OCI-LY7 (cell line): ENCODE data around the gene MPRIP. TPM values are rescaled to one million over a fixed set of nuclear protein-coding genes. Genes with fewer than 3 reads are reported as not detected.

Source experiments
- BruUV-seq: library from RNA; stranded (reverse); fragments of 400-500 nt; replicated peaks from 2 replicates; lab custom pipeline; 2021; lab: Mats Ljungman, UMichigan
- CTCF ChIA-PET: fragments of 300-600 bp; sonication (Branson Sonifier 250); formaldehyde crosslinking; loops from one replicate; lab custom pipeline; 2022; ENCODE audit warnings: antibody characterized with exemption; ENCODE audit not compliant: unreplicated experiment; lab: Charles Lee
- POLR2A ChIA-PET: fragments of 300-600 bp; sonication (Branson Sonifier 250); formaldehyde crosslinking; loops from one replicate; lab custom pipeline; 2022; ENCODE audit warnings: antibody characterized with exemption; lab: Charles Lee
- DNase-seq: peaks from one replicate; pipeline ENCODE4 v3.0.0-alpha.2; 2015; ENCODE audit warnings: low spot score
- H2AFZ ChIP-seq: fragments of 200-600 bp; sonication (generic), shearing (Covaris generic); 2 replicates; pipeline ENCODE4 v1.6.1; 2014; ENCODE audit warnings: mild to moderate bottlenecking, antibody characterized with exemption, low read length, moderate library complexity
- H3K27ac ChIP-seq: fragments of 200-600 bp; sonication (generic); 2 replicates; pipeline ENCODE4 v1.5.1; 2014; ENCODE audit warnings: mixed run types, low read depth, mild to moderate bottlenecking, moderate library complexity, low read length, inconsistent platforms; ENCODE audit not compliant: poor library complexity, severe bottlenecking
- H3K36me3 ChIP-seq: fragments of 200-600 bp; sonication (generic); 2 replicates; pipeline ENCODE4 v1.6.1; 2014; ENCODE audit warnings: mild to moderate bottlenecking, antibody characterized with exemption, low read length, moderate library complexity, mixed read lengths; ENCODE audit not compliant: insufficient read depth
- H3K4me1 ChIP-seq: fragments of 200-600 bp; sonication (generic); 2 replicates; pipeline ENCODE4 v1.5.1; 2014; ENCODE audit warnings: mild to moderate bottlenecking, low read length; ENCODE audit not compliant: insufficient read depth, poor library complexity, severe bottlenecking
- H3K4me2 ChIP-seq: fragments of 200-600 bp; sonication (generic); 2 replicates; pipeline ENCODE4 v1.6.1; 2014; ENCODE audit warnings: mild to moderate bottlenecking, low read length
- H3K4me3 ChIP-seq: fragments of 200-600 bp; sonication (generic); 2 replicates; pipeline ENCODE4 v1.5.1; 2014; ENCODE audit warnings: mild to moderate bottlenecking, low read depth, low read length; ENCODE audit not compliant: poor library complexity, severe bottlenecking
- H3K79me2 ChIP-seq: fragments of 200-600 bp; sonication (generic); 2 replicates; pipeline ENCODE4 v1.6.1; 2016; ENCODE audit warnings: low read depth, mild to moderate bottlenecking, low read length, moderate library complexity, mixed read lengths; ENCODE audit not compliant: insufficient read depth
- H3K9me2 ChIP-seq: fragments of 200-600 bp; sonication (generic); 2 replicates; pipeline ENCODE4 v1.6.1; 2016; ENCODE audit warnings: mild to moderate bottlenecking, low read length, mixed read lengths; ENCODE audit not compliant: insufficient read depth
- H3K9me3 ChIP-seq: fragments of 200-600 bp; sonication (generic); 2 replicates; pipeline ENCODE4 v1.6.1; 2014; ENCODE audit warnings: mild to moderate bottlenecking, mixed run types, low read length, mixed read lengths
- H4K20me1 ChIP-seq: fragments of 200-600 bp; sonication (generic); 2 replicates; pipeline ENCODE4 v1.6.1; 2014; ENCODE audit warnings: mild to moderate bottlenecking, antibody characterized with exemption, low read length, moderate library complexity, mixed read lengths; ENCODE audit not compliant: insufficient read depth
- EZH2phosphoT487 ChIP-seq: fragments of 200-600 bp; sonication (generic); IDR thresholded peaks from 2 replicates; pipeline ENCODE4 v1.6.1; 2018; ENCODE audit warnings: low read depth, borderline replicate concordance, mild to moderate bottlenecking, mixed run types, antibody characterized with exemption, low read length, moderate library complexity, mixed read lengths
- intact Hi-C: fragments of 100-400 bp; cut with micrococcal nuclease; formaldehyde crosslinking; loops from one replicate; pipeline ENCODE4 v1.10.0; 2022; ENCODE audit not compliant: unreplicated experiment
- total RNA-seq, 2 experiments: library from RNA; depleted of rRNA in 1 of 2; stranded (reverse); fragments of >200 nt in 1 of 2; shearing (Covaris generic) in 1 of 2; gene quantifications; 2 replicates each; pipeline ENCODE4 v1.2.3, GENCODE V29; 2014 to 2022
- TF ChIP-seq, protein P1 (sequence below): fragments of 200-600 bp; sonication (generic); conservative IDR thresholded peaks from 2 replicates; pipeline ENCODE4 v1.5.1; 2014; ENCODE audit warnings: mild to moderate bottlenecking, antibody characterized with exemption, low read length, moderate library complexity, mixed read lengths

Gene MPRIP
- total RNA-seq, 2 experiments from 2014 or later = 73.3 to 109 TPM

GRCh38 chr17:17229416-17230384 is 187.4 kb downstream of the MPRIP start:
- Histone ChIP-seq H3K9me3 (no peaks in the 10 kb centered on the region), H3K27ac (no peak overlapping the region), H3K4me3 (no peak overlapping the region), H3K4me2 (no peak overlapping the region), H3K36me3 (peaks cover 42% of the 10 kb centered on the region; the same call in 1 of the 2 replicates), H3K9me2 (no peaks in the 10 kb centered on the region), H3K4me1 (no peaks in the 10 kb centered on the region), H3K79me2 (no peaks in the 10 kb centered on the region), H2AFZ (no peak overlapping the region), H4K20me1 (no peaks in the 10 kb centered on the region; the same call in 1 of the 2 replicates)
- TF ChIP-seq EZH2phosphoT487 = no peak
- TF ChIP-seq, protein P1, sequence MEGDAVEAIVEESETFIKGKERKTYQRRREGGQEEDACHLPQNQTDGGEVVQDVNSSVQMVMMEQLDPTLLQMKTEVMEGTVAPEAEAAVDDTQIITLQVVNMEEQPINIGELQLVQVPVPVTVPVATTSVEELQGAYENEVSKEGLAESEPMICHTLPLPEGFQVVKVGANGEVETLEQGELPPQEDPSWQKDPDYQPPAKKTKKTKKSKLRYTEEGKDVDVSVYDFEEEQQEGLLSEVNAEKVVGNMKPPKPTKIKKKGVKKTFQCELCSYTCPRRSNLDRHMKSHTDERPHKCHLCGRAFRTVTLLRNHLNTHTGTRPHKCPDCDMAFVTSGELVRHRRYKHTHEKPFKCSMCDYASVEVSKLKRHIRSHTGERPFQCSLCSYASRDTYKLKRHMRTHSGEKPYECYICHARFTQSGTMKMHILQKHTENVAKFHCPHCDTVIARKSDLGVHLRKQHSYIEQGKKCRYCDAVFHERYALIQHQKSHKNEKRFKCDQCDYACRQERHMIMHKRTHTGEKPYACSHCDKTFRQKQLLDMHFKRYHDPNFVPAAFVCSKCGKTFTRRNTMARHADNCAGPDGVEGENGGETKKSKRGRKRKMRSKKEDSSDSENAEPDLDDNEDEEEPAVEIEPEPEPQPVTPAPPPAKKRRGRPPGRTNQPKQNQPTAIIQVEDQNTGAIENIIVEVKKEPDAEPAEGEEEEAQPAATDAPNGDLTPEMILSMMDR = no peak
- no TSS peak for BruUV-seq
- ChIA-PET POLR2A (interaction anchor here (0.7 kb wide), 1 partner anchor 71 kb away, joined by 5 read pairs; no protein-coding TSS in a partner anchor), CTCF (no interaction called here)
- intact Hi-C loops = no loop called here
- no peak for DNase-seq

GRCh38 chr17:17231621-17232302 is 189.5 kb downstream of the MPRIP start:
- no TSS peak for BruUV-seq
- H3K4me1 ChIP-seq = peaks cover 14% of the 10 kb centered on the region
- H3K36me3 ChIP-seq = peaks cover 24% of the 10 kb centered on the region; the same call in 1 of the 2 replicates
- ChIA-PET CTCF (no interaction called here), POLR2A (interaction anchor here (0.6 kb wide), 1 partner anchor 110 kb away, joined by 3 read pairs; no protein-coding TSS in a partner anchor)
- DNase-seq = no peak
- H3K9me3 ChIP-seq = no peaks in the 10 kb centered on the region
- H3K4me2 ChIP-seq = no peak overlapping the region
- no peak overlapping the region for H2AFZ ChIP-seq
- H3K9me2 ChIP-seq = no peaks in the 10 kb centered on the region
- H4K20me1 ChIP-seq = no peaks in the 10 kb centered on the region
- intact Hi-C loops = no loop called here
- H3K79me2 ChIP-seq = peaks cover 12% of the 10 kb centered on the region; the same call in 1 of the 2 replicates
- no peak overlapping the region for H3K27ac ChIP-seq
- no peak overlapping the region for H3K4me3 ChIP-seq
- TF ChIP-seq EZH2phosphoT487 = no peak

DNA sequence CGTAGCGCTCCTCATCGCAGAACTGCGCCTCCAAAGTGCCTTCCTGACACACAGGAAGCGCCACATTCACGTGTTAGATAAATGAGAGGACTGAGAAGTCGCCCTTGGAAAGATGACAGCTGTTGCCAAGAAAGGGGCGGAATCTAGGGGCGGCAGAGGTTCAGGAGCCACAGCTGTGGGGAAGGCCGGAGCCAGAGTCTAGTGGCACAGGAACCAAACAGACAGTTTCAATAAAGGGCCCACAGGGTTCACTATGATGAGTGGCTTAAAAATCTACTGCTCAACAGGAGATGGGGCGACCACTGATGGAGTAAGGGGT is 190.0 kb downstream of the MPRIP start:
- Histone ChIP-seq H3K27ac (no peak overlapping the region), H3K9me3 (no peaks in the 10 kb centered on the region), H3K4me3 (no peak overlapping the region), H3K36me3 (peaks cover 19% of the 10 kb centered on the region; the same call in 1 of the 2 replicates), H2AFZ (no peak overlapping the region), H4K20me1 (no peaks in the 10 kb centered on the region), H3K79me2 (peaks cover 12% of the 10 kb centered on the region; the same call in 1 of the 2 replicates), H3K9me2 (no peaks in the 10 kb centered on the region), H3K4me1 (peaks cover 14% of the 10 kb centered on the region), H3K4me2 (no peak overlapping the region)
- TF ChIP-seq, protein P1 = no peak
- no peak for TF ChIP-seq EZH2phosphoT487
- ChIA-PET POLR2A (interaction anchor here (1.0 kb wide), 1 partner anchor 12 kb away, joined by 5 read pairs; no protein-coding TSS in a partner anchor), CTCF (no interaction called here)
- DNase-seq = no peak
- BruUV-seq = no TSS peak
- intact Hi-C loops = no loop called here
